ENCODE results near the gene MAX. TPM values are rescaled to one million over a fixed set of nuclear protein-coding genes. Genes with fewer than 3 reads are reported as not detected.

The MAX gene
- polyA plus RNA-seq, 1 experiment, result 57.3 TPM

DNA sequence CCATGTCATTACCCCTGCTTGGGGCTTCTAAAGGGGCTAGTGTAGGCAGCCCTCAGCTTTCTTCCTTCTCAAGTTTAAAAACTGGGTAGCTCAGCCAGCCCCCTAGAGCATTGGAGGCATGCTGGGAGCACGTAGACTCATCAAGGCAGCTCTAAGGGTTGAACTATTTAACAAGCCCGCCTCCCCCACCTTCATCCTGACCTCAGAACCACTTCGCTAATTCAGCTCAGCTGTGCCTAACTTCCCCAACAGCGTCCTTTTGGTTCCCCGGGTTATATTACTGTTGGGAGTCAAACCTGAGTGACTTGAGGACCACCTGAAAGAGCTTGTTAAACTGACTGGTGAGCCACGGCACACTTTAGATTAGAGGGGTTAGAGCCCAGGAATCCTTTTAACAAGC is 30.1 kb downstream of the MAX start:
- Histone ChIP-seq H3K27me3 (ENCODE audit: control insufficient read depth, insufficient read depth, low read length) (no peaks in the 10 kb centered on the region), H3K4me3 (ENCODE audit: low read depth, low read length) (no peak overlapping the region), H3K36me3 (ENCODE audit: control insufficient read depth, insufficient read depth, low read length) (peaks cover 23% of the 10 kb centered on the region)
- TF ChIP-seq, protein P1, sequence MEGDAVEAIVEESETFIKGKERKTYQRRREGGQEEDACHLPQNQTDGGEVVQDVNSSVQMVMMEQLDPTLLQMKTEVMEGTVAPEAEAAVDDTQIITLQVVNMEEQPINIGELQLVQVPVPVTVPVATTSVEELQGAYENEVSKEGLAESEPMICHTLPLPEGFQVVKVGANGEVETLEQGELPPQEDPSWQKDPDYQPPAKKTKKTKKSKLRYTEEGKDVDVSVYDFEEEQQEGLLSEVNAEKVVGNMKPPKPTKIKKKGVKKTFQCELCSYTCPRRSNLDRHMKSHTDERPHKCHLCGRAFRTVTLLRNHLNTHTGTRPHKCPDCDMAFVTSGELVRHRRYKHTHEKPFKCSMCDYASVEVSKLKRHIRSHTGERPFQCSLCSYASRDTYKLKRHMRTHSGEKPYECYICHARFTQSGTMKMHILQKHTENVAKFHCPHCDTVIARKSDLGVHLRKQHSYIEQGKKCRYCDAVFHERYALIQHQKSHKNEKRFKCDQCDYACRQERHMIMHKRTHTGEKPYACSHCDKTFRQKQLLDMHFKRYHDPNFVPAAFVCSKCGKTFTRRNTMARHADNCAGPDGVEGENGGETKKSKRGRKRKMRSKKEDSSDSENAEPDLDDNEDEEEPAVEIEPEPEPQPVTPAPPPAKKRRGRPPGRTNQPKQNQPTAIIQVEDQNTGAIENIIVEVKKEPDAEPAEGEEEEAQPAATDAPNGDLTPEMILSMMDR (IDR thresholded peaks at IDR 0.05; ENCODE audit: insufficient read depth, low read depth, low read length), result no peak
- ChIA-PET POLR2A (no interaction called here), CTCF (interaction anchor here (1.0 to 1.1 kb wide), 2 partner anchors 15 to 28 kb away, joined by 3 read pairs; no protein-coding TSS in a partner anchor)
- no peak for DNase-seq (ENCODE audit: low read depth)

DNA sequence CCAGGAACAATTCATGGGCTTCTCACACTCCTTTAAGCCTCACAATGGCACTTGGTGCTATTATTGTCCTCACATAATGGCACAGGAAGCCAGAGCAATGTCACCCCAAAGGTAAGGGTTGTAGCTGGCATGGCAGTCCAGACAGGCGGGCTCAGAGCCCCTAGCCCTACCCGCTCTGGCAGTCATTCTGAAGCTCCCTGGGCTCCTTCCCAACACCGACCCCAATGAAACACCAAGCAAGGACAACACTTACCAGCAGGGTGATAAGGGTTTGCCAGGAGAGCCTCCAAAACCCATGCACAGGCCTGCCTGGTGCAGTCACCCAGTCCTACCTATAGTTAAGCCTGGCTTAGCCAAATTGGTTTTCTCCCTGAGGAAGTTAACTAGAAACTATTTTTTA is 30.8 kb downstream of the MAX start:
- Histone ChIP-seq H3K27me3 (ENCODE audit: control insufficient read depth, insufficient read depth, low read length) (no peaks in the 10 kb centered on the region), H3K4me3 (ENCODE audit: low read depth, low read length) (no peak overlapping the region), H3K36me3 (ENCODE audit: control insufficient read depth, insufficient read depth, low read length) (peaks cover 17% of the 10 kb centered on the region)
- ChIA-PET POLR2A (no interaction called here), CTCF (no interaction called here)
- TF ChIP-seq, protein P1 (IDR thresholded peaks at IDR 0.05; ENCODE audit: insufficient read depth, low read depth, low read length), result no peak
- DNase-seq (ENCODE audit: low read depth), result no peak

DNA sequence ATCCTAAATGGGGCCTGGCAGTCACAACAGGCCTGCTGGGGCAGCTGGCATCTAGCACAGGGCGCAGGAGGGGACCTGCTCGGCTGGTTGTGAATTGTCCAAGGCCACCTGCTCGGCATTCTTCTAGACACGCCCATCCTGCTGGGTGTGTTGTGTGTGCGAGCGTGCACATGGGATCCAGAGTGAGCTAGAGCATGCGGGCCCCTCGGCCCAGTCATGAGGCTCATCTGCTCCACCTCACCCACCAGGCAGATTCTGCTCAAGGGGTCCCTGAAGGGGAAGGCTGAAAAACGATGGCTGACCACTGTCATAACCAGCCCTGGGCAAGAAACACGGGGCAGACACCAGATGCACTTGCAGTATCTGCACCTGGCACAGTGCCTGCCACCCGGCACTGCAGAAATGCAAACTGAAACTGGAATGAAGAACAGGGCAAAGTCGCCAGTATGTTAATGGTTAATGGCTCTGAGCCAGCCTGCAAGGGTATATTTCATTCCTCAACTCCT is 31.8 kb downstream of the MAX start:
- CTCF ChIA-PET, result no interaction called here
- no peak for DNase-seq (ENCODE audit: low read depth)
- peaks cover 19% of the 10 kb centered on the region for H3K36me3 ChIP-seq (ENCODE audit: control insufficient read depth, insufficient read depth, low read length)
- POLR2A ChIA-PET, result no interaction called here
- TF ChIP-seq, protein P1 (IDR thresholded peaks at IDR 0.05; ENCODE audit: insufficient read depth, low read depth, low read length), result no peak
- no peaks in the 10 kb centered on the region for H3K27me3 ChIP-seq (ENCODE audit: control insufficient read depth, insufficient read depth, low read length)
- H3K4me3 ChIP-seq (ENCODE audit: low read depth, low read length), result no peak overlapping the region

DNA sequence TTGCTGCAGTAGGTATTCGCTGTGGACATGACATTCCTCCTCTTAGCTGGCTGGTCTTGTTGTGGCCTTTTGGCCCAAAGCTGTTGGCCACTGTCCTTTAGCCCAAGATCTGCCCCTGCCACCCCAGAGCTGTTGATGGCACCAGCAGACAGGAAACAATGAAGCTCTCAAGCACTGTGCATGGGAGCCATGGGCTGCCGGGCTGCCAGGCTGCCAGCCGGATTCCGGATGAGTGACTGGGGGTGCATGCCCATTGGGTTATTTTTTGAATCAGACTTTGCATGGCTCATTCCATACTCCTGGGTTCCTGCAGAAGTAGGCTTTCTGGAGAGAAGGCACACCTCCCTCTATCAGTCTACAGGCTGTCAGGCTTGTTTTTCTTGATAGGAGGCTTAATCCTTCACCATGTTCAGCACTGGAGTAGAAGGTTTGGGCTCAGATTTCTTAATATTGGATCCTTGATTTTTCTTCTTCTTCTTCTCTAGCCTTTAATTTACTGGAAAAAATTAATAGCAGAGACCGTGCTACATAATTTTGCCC is 32.4 kb downstream of the MAX start:
- POLR2A ChIA-PET, result no interaction called here
- CTCF ChIA-PET, result interaction anchor here (1.0 kb wide), 1 partner anchor 17 kb away, joined by 3 read pairs; no protein-coding TSS in a partner anchor
- Histone ChIP-seq H3K4me3 (ENCODE audit: low read depth, low read length) (no peak overlapping the region), H3K27me3 (ENCODE audit: control insufficient read depth, insufficient read depth, low read length) (no peaks in the 10 kb centered on the region), H3K36me3 (ENCODE audit: control insufficient read depth, insufficient read depth, low read length) (peaks cover 21% of the 10 kb centered on the region)
- DNase-seq (ENCODE audit: low read depth), result no peak
- TF ChIP-seq, protein P1 (IDR thresholded peaks at IDR 0.05; ENCODE audit: insufficient read depth, low read depth, low read length), result no peak

DNA sequence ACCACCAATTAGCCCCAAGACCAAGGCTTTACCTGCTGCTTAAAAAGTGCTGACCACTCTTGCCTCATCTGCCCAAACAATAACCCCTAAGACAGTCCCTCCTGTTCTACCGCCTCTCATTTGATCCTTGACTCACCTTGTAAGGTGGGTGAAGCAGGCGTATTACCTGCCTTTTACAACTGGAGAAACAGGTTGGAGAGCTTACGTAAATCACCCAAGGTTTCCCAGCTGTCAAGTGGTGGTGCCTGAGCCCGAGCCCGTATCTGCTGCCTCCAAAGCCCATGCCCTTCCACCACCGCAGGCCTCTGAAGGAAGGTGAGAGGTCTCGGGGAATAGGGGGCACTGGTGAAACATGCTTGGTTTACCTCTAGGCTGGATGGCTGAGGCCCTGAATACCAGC is 36.6 kb downstream of the MAX start:
- ChIA-PET POLR2A (no interaction called here), CTCF (interaction anchor here (0.9 kb wide), 1 partner anchor 23 kb away, joined by 3 read pairs; no protein-coding TSS in a partner anchor)
- no peak overlapping the region for H3K4me3 ChIP-seq (ENCODE audit: low read depth, low read length)
- TF ChIP-seq, protein P1 (IDR thresholded peaks at IDR 0.05; ENCODE audit: insufficient read depth, low read depth, low read length), result no peak
- peaks cover 29% of the 10 kb centered on the region for H3K36me3 ChIP-seq (ENCODE audit: control insufficient read depth, insufficient read depth, low read length)
- H3K27me3 ChIP-seq (ENCODE audit: control insufficient read depth, insufficient read depth, low read length), result no peaks in the 10 kb centered on the region
- no peak for DNase-seq (ENCODE audit: low read depth)

All from BJ (cell line).